HG03280 (cell line): ENCODE data around the gene RNLS.
A peak's percentile ranks its signal among the peaks of the same experiment; 100 is the strongest.

Experiments
- ATAC-seq: cut with Tn5 transposase; IDR thresholded peaks from one replicate; pipeline ENCODE4 v1.9.1; 2021; ENCODE audit warnings: mild to moderate bottlenecking, moderate library complexity; ENCODE audit not compliant: unreplicated experiment

The RNLS gene

GRCh38 chr10:88553116-88553752 lies 29.9 kb downstream of the RNLS start:
- peak; percentile 81 for ATAC-seq

- no peak for ATAC-seq
Measured at GRCh38 chr10:88551246-88551645, 31.9 kb downstream of the RNLS start.

GRCh38 chr10:88546497-88546896 lies 36.6 kb downstream of the RNLS start:
- ATAC-seq = no peak

GRCh38 chr10:88545359-88545758 lies 37.8 kb downstream of the RNLS start:
- no peak for ATAC-seq

- no peak for ATAC-seq
Measured at GRCh38 chr10:88544140-88544870, 38.8 kb downstream of the RNLS start.

- ATAC-seq = no peak
Measured at GRCh38 chr10:88542522-88542921, 40.6 kb downstream of the RNLS start.

GRCh38 chr10:88541116-88541626 lies 41.9 kb downstream of the RNLS start:
- ATAC-seq = no peak

- no peak for ATAC-seq
Measured at GRCh38 chr10:88540351-88540750, 42.8 kb downstream of the RNLS start.

- ATAC-seq = no peak
Measured at GRCh38 chr10:88538048-88538447, 45.1 kb downstream of the RNLS start.

GRCh38 chr10:88537322-88537721 lies 45.8 kb downstream of the RNLS start:
- no peak for ATAC-seq

GRCh38 chr10:88536437-88536836 lies 46.7 kb downstream of the RNLS start:
- no peak for ATAC-seq

GRCh38 chr10:88534072-88534665 lies 48.9 kb downstream of the RNLS start:
- ATAC-seq = no peak

GRCh38 chr10:88531392-88532052 lies 51.6 kb downstream of the RNLS start:
- ATAC-seq = no peak

GRCh38 chr10:88530629-88531391 lies 52.3 kb downstream of the RNLS start:
- ATAC-seq = no peak

GRCh38 chr10:88530093-88530492 lies 53.0 kb downstream of the RNLS start:
- ATAC-seq = no peak

- ATAC-seq = no peak
Measured at GRCh38 chr10:88528806-88529570, 54.1 kb downstream of the RNLS start.

GRCh38 chr10:88528201-88528600 lies 54.9 kb downstream of the RNLS start:
- no peak for ATAC-seq

- ATAC-seq = no peak
Measured at GRCh38 chr10:88527245-88527644, 55.9 kb downstream of the RNLS start.

GRCh38 chr10:88526501-88527105 lies 56.5 kb downstream of the RNLS start:
- no peak for ATAC-seq
